SHP77 (cell line): Measurements from ENCODE around the gene CD2BP2.
A peak's percentile ranks its signal among the peaks of the same experiment; 100 is the strongest.
"Not testable (repeated sequence)": the region's sequence is repeated elsewhere in the genome, so short reads cannot be mapped to it uniquely, and the experiment has no call there.

Experiments used
- DNase-seq, 2 experiments: peaks; one replicate each; lab custom pipeline; 2025; lab: John Stamatoyannopoulos, UW

CD2BP2 gene

GRCh38 chr16:30341971-30342370, 13.1 kb downstream of the CD2BP2 start:
- not testable (repeated sequence) for DNase-seq

- DNase-seq: no peak
Observed at GRCh38 chr16:30340621-30341020, 14.5 kb downstream of the CD2BP2 start.

- not testable (repeated sequence) for DNase-seq
Observed at GRCh38 chr16:30338715-30339114, 16.4 kb downstream of the CD2BP2 start.

GRCh38 chr16:30337964-30338357, 17.1 kb downstream of the CD2BP2 start:
- DNase-seq: not testable (repeated sequence)

- peak in 1 of 2 experiments; percentile 10 for DNase-seq
Observed at GRCh38 chr16:30335598-30336474, 19.3 kb downstream of the CD2BP2 start.

- DNase-seq: peak; percentile 68 to 72
Observed at GRCh38 chr16:30335028-30335597, 20.0 kb downstream of the CD2BP2 start.

- peak; percentile 72 to 81 for DNase-seq
Observed at GRCh38 chr16:30334473-30334989, 20.6 kb downstream of the CD2BP2 start.

- DNase-seq: not testable (repeated sequence)
Observed at GRCh38 chr16:30324220-30324619, 30.9 kb downstream of the CD2BP2 start.

- DNase-seq: not testable (repeated sequence)
Observed at GRCh38 chr16:30318647-30319046, 36.5 kb downstream of the CD2BP2 start.

GRCh38 chr16:30310937-30311336, 44.2 kb downstream of the CD2BP2 start:
- DNase-seq: not testable (repeated sequence)

- not testable (repeated sequence) for DNase-seq
Observed at GRCh38 chr16:30309255-30309654, 45.9 kb downstream of the CD2BP2 start.
